Neuronal stem cell (in vitro differentiated cells): Measurements from ENCODE around the gene ASIC5.

Experiments used
- DNase-seq: peaks from one replicate; pipeline ENCODE4 v3.0.0-alpha.2; 2013; ENCODE audit warnings: low spot score
- H2AFZ ChIP-seq: one replicate; pipeline ENCODE4 v1.6.1; 2013; ENCODE audit warnings: mild to moderate bottlenecking, low read length, inconsistent platforms
- H2AK5ac ChIP-seq: 2 replicates; pipeline ENCODE4 v1.6.1; 2013; ENCODE audit warnings: low read depth, mild to moderate bottlenecking, inconsistent platforms, low read length, moderate library complexity, mixed read lengths
- H2BK120ac ChIP-seq: 2 replicates; pipeline ENCODE4 v1.6.1; 2013; ENCODE audit warnings: low read depth, mild to moderate bottlenecking, inconsistent platforms, low read length, moderate library complexity, mixed read lengths
- H2BK12ac ChIP-seq: one replicate; pipeline ENCODE4 v1.6.1; 2013; ENCODE audit warnings: low read length, inconsistent platforms
- H2BK15ac ChIP-seq: 2 replicates; pipeline ENCODE4 v1.6.1; 2013; ENCODE audit warnings: mild to moderate bottlenecking, low read length, inconsistent platforms, mixed read lengths
- H2BK5ac ChIP-seq: one replicate; pipeline ENCODE4 v1.6.1; 2013; ENCODE audit warnings: inconsistent platforms, mild to moderate bottlenecking, low read length, moderate library complexity
- H3K14ac ChIP-seq: one replicate; pipeline ENCODE4 v1.6.1; 2013; ENCODE audit warnings: low read length, inconsistent platforms
- H3K18ac ChIP-seq: 2 replicates; pipeline ENCODE4 v1.6.1; 2013; ENCODE audit warnings: low read length, inconsistent platforms
- H3K23ac ChIP-seq: 2 replicates; pipeline ENCODE4 v1.6.1; 2013; ENCODE audit warnings: low read depth, mild to moderate bottlenecking, mixed read lengths, low read length, inconsistent platforms; ENCODE audit not compliant: poor library complexity
- H3K27ac ChIP-seq: replicated peaks from 3 replicates; pipeline ENCODE4 v1.5.1; 2013; ENCODE audit warnings: low read length, inconsistent platforms
- H3K27me3 ChIP-seq, 3 experiments: 2 replicates each; pipeline ENCODE4 v1.6.1; 2013; ENCODE audit warnings: low read length in 3 of 3, mild to moderate bottlenecking in 2 of 3, inconsistent platforms in 1 of 3, low read depth in 1 of 3, mixed read lengths in 1 of 3, moderate library complexity in 1 of 3; ENCODE audit not compliant: control insufficient read depth in 3 of 3, insufficient read depth in 3 of 3
- H3K36me3 ChIP-seq, 2 donors: replicated peaks in 1 of 2; 2 replicates each; pipeline ENCODE4 v1.6.1; 2013; ENCODE audit warnings: low read length in 2 of 2; ENCODE audit not compliant: control insufficient read depth in 2 of 2, insufficient read depth in 2 of 2
- H3K4ac ChIP-seq: 2 replicates; pipeline ENCODE4 v1.6.1; 2013; ENCODE audit warnings: inconsistent platforms, mild to moderate bottlenecking, low read length, moderate library complexity
- H3K4me1 ChIP-seq, 2 donors: 1 replicate in 1 of 2; 2 replicates in 1 of 2; pipeline ENCODE4 v1.6.1; 2013; ENCODE audit warnings: low read length in 2 of 2, low read depth in 1 of 2; ENCODE audit not compliant: control insufficient read depth in 2 of 2, insufficient read depth in 1 of 2
- H3K4me2 ChIP-seq: one replicate; pipeline ENCODE4 v1.6.1; 2013; ENCODE audit warnings: mild to moderate bottlenecking, low read length, inconsistent platforms; ENCODE audit not compliant: insufficient read depth, poor library complexity, severe bottlenecking
- H3K4me3 ChIP-seq, 2 donors: 2 replicates each; pipeline ENCODE4 v1.5.1; 2013; ENCODE audit warnings: low read length in 2 of 2, mild to moderate bottlenecking in 2 of 2, inconsistent platforms in 1 of 2, moderate library complexity in 1 of 2
- H3K79me1 ChIP-seq: one replicate; pipeline ENCODE4 v1.6.1; 2013; ENCODE audit warnings: low read depth, mild to moderate bottlenecking, inconsistent platforms, low read length, moderate library complexity
- H3K9ac ChIP-seq: one replicate; pipeline ENCODE4 v1.6.1; 2013; ENCODE audit warnings: mild to moderate bottlenecking, low read depth, low read length, inconsistent platforms; ENCODE audit not compliant: poor library complexity
- H3K9me3 ChIP-seq, 2 donors: replicated peaks in 1 of 2; 2 replicates each; pipeline versions ENCODE3 to v1.6.1; 2013; ENCODE audit warnings: low read length in 2 of 2, mild to moderate bottlenecking in 2 of 2, inconsistent platforms in 1 of 2, low read depth in 1 of 2, mixed read lengths in 1 of 2, moderate library complexity in 1 of 2; ENCODE audit not compliant: control insufficient read depth in 2 of 2, insufficient read depth in 1 of 2
- H4K8ac ChIP-seq: one replicate; pipeline ENCODE4 v1.6.1; 2013; ENCODE audit warnings: low read depth, mild to moderate bottlenecking, inconsistent platforms, low read length, moderate library complexity
- H4K91ac ChIP-seq: one replicate; pipeline ENCODE4 v1.6.1; 2013; ENCODE audit warnings: low read length, low read depth, mild to moderate bottlenecking, inconsistent platforms; ENCODE audit not compliant: poor library complexity
- WGBS, 2 donors: extraction: QIAGEN DNeasy Blood & Tissue Kit; methylation state at CpG; one replicate each; pipeline ENCODE4 v1.1.7; 2013; ENCODE audit warnings: missing lambda C conversion rate in 2 of 2, mixed read lengths in 1 of 2; ENCODE audit not compliant: insufficient read length in 2 of 2, insufficient replicate concordance in 1 of 2; ENCODE audit errors: extremely low coverage in 2 of 2; 5-methylcytosine and 5-hydroxymethylcytosine counted together

ASIC5 gene

DNA sequence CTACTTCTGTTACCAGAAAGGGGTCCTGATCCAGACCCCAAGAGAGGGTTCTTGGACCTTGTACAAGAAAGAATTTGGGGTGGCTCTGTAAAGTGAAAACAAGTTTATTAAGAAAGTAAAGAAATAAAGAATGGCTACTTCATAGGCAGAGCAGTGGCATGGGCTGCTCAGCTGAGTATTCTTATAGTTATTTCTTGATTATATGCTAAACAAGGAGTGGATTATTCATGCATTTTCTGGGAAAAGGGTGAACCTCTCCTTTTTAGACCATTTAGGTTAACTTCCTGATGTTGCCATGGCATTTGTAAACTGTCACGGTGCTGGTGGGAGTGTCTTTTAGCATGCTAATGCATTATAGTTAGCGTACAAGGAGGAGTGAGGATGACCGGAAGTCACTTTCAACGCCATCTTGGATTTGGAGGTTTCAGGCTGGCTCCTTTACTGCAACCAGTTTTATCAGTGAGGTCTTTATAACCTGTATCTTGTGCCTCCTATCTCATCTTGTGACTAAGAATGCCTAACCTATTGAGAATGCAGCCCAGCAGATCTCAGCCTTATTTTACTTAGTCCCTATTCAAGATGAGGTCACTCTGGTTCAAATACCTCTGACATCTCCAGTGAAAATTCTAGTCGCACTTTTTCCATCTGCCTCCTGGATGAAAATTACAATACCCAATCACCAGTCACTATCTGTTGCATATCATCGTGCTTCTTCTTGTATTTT, 21.9 kb upstream of the ASIC5 start:
- H4K91ac ChIP-seq, result no peak overlapping the region
- whole genome bisulfite sequencing, 2 donors, result no CpG with 5 or more reads among the region's 6 CpGs
- no peak overlapping the region for H2AFZ ChIP-seq
- no peak overlapping the region for H3K14ac ChIP-seq
- H3K4ac ChIP-seq, result no peak overlapping the region
- H3K36me3 ChIP-seq, result no peaks in the 10 kb centered on the region
- no peak overlapping the region for H3K27ac ChIP-seq
- no peaks in the 10 kb centered on the region for H3K79me1 ChIP-seq
- no peaks in the 10 kb centered on the region for H3K27me3 ChIP-seq
- H2BK15ac ChIP-seq, result no peak overlapping the region
- H3K18ac ChIP-seq, result no peak overlapping the region
- no peak overlapping the region for H2BK120ac ChIP-seq
- H2BK5ac ChIP-seq, result no peak overlapping the region
- no peak overlapping the region for H2BK12ac ChIP-seq
- no peak overlapping the region for H3K23ac ChIP-seq
- no peak overlapping the region for H2AK5ac ChIP-seq
- peaks cover 0 to 2% of the 10 kb centered on the region in 2 donors for H3K9me3 ChIP-seq
- no peak overlapping the region for H3K4me2 ChIP-seq
- H4K8ac ChIP-seq, result no peak overlapping the region
- H3K9ac ChIP-seq, result no peak overlapping the region
- H3K4me3 ChIP-seq, result no peak overlapping the region
- H3K4me1 ChIP-seq, result no peaks in the 10 kb centered on the region
- no peak for DNase-seq

DNA sequence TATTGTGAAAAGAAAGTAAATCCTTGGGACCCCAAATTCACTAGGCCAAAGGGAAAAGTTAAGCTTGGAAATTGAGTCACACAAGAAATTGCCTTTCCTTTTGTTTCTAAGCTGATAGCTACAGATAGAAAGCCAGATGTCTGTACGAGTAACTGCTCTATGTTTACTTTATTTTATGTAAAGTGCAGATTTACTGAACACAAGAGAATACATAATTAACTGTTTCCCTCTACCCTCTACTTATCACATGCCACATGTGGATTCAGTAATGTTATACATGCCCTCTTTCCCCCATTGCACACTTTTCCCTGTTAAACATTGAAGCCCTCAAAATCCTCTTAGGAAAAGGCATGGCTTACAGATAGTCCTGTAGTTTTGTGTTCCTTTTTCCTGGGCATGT, 21.0 kb upstream of the ASIC5 start:
- no peak overlapping the region for H4K91ac ChIP-seq
- H2BK15ac ChIP-seq, result no peak overlapping the region
- H3K4me1 ChIP-seq, result no peaks in the 10 kb centered on the region
- no CpG with 5 or more reads among the region's 1 CpG for WGBS, 2 donors
- no peak overlapping the region for H2BK120ac ChIP-seq
- no peak for DNase-seq
- H2AK5ac ChIP-seq, result no peak overlapping the region
- no peak overlapping the region for H4K8ac ChIP-seq
- H3K9me3 ChIP-seq, result peaks cover 0 to 4% of the 10 kb centered on the region in 2 donors
- H3K4me3 ChIP-seq, result no peak overlapping the region
- H3K36me3 ChIP-seq, result no peaks in the 10 kb centered on the region
- no peak overlapping the region for H3K4me2 ChIP-seq
- no peak overlapping the region for H2BK12ac ChIP-seq
- H3K4ac ChIP-seq, result no peak overlapping the region
- H3K27ac ChIP-seq, result no peak overlapping the region
- no peaks in the 10 kb centered on the region for H3K79me1 ChIP-seq
- H3K23ac ChIP-seq, result no peak overlapping the region
- no peak overlapping the region for H3K18ac ChIP-seq
- H3K27me3 ChIP-seq, result no peaks in the 10 kb centered on the region
- H2AFZ ChIP-seq, result no peak overlapping the region
- H3K14ac ChIP-seq, result no peak overlapping the region
- H3K9ac ChIP-seq, result no peak overlapping the region
- H2BK5ac ChIP-seq, result no peak overlapping the region

DNA sequence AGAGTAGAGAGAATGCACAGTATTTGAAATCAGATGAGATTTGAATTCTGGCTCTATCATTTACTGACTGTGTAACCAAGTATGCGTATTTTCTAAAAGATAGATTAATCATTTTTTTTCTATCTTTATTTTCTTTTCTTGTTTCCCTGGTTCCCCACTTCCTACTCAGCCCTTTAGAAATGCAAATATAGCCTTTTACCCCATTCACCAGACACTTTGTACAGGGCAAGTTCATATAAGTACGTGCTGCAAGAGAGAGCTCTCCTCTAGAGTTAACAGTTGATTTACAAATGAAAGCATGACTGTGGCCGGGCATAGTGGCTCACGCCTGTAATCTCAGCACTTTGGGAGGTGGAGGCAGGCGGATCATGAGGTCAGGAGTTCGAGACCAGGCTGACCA, 19.6 kb upstream of the ASIC5 start:
- Histone ChIP-seq H3K79me1 (no peaks in the 10 kb centered on the region), H2BK15ac (no peak overlapping the region), H3K9ac (no peak overlapping the region), H3K27ac (no peak overlapping the region), H3K18ac (no peak overlapping the region), H3K4me3 (no peak overlapping the region), H3K4me2 (no peak overlapping the region), H2AFZ (no peak overlapping the region), H3K14ac (no peak overlapping the region), H3K4me1 (no peaks in the 10 kb centered on the region), H4K8ac (no peak overlapping the region), H2BK5ac (no peak overlapping the region), H3K36me3 (no peaks in the 10 kb centered on the region), H4K91ac (no peak overlapping the region), H2BK12ac (no peak overlapping the region), H3K23ac (no peak overlapping the region), H2AK5ac (no peak overlapping the region), H2BK120ac (no peak overlapping the region), H3K9me3 (peaks cover 0 to 4% of the 10 kb centered on the region in 2 donors), H3K4ac (no peak overlapping the region), H3K27me3 (no peaks in the 10 kb centered on the region)
- no CpG with 5 or more reads among the region's 6 CpGs for WGBS, 2 donors
- DNase-seq, result no peak

DNA sequence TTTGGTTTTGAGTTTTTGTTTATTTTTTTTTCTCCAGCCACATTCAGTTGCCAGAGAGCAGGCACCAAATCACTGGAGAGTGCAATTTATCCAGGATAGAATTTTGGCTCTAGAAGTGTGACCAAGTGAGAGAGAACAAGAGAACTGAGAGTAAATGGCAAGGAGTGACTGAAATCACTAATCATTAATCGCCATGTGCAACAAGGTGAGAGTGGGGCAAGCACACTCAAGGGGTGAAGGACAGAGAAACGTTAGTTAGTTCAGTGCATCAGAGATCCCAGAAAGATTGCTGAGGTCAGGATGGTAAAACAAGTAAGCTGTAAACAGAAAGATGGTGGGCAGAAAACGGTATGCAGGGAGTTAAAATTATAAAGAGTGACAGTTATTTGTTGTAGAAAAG, 17.8 kb upstream of the ASIC5 start:
- Histone ChIP-seq H3K27me3 (no peaks in the 10 kb centered on the region), H2BK120ac (no peak overlapping the region), H3K23ac (no peak overlapping the region), H2AFZ (no peak overlapping the region), H4K91ac (no peak overlapping the region), H3K27ac (no peak overlapping the region), H3K79me1 (no peaks in the 10 kb centered on the region), H4K8ac (no peak overlapping the region), H2BK5ac (no peak overlapping the region), H3K9ac (no peak overlapping the region), H2BK12ac (no peak overlapping the region), H3K4me3 (no peak overlapping the region), H3K36me3 (no peaks in the 10 kb centered on the region), H2AK5ac (no peak overlapping the region), H3K14ac (no peak overlapping the region), H3K18ac (no peak overlapping the region), H3K4me2 (no peak overlapping the region), H3K4me1 (no peaks in the 10 kb centered on the region), H2BK15ac (no peak overlapping the region), H3K4ac (no peak overlapping the region), H3K9me3 (peaks cover 0 to 4% of the 10 kb centered on the region in 2 donors)
- DNase-seq, result no peak
- WGBS, 2 donors, result no CpG with 5 or more reads among the region's 3 CpGs
